IMR-90 (cell line): Measurements from ENCODE around the gene UFC1.

ENCODE experiments used
- CHD1 ChIP-seq: IDR thresholded peaks from 2 replicates; pipeline ENCODE4 v1.6.1; 2012; ENCODE audit warnings: low read depth, low read length, improper control_type of control experiment
- CTCF ChIP-seq: conservative IDR thresholded peaks from 2 replicates; pipeline ENCODE4 v1.5.1; 2012; ENCODE audit warnings: mild to moderate bottlenecking, low read depth, low read length, improper control_type of control experiment
- MAZ ChIP-seq: IDR thresholded peaks from 2 replicates; pipeline ENCODE4 v1.6.1; 2012; ENCODE audit warnings: low read depth, mild to moderate bottlenecking, low read length, improper control_type of control experiment, moderate library complexity, borderline replicate concordance
- RAD21 ChIP-seq: IDR thresholded peaks from 2 replicates; pipeline ENCODE4 v1.6.1; 2012; ENCODE audit warnings: low read length, improper control_type of control experiment

GRCh38 chr1:161127649-161128048, 26.1 kb upstream of the UFC1 start:
- no peak for TF ChIP-seq CTCF
- no peak for TF ChIP-seq CHD1
- no peak for TF ChIP-seq RAD21
- no peak for TF ChIP-seq MAZ
